GM12874 (cell line): ENCODE results near the gene DYRK4.

Experiments used
- CTCF ChIP-seq: IDR thresholded peaks from 2 replicates; pipeline ENCODE4 v1.5.1; 2011; ENCODE audit warnings: low read depth, mild to moderate bottlenecking, control low read depth, low read length, moderate library complexity; ENCODE audit not compliant: insufficient read depth

The DYRK4 gene

GRCh38 chr12:4649358-4649661 is 87.3 kb downstream of the DYRK4 start:
- no peak for TF ChIP-seq CTCF

- no peak for TF ChIP-seq CTCF
These were observed 91.2 kb downstream of the DYRK4 start for GRCh38 chr12:4653257-4653656.

GRCh38 chr12:4653691-4654090 is 91.7 kb downstream of the DYRK4 start:
- TF ChIP-seq CTCF: no peak
